Measurements from ENCODE around the gene CAPN12. TPM values are rescaled to one million over a fixed set of nuclear protein-coding genes. Genes with fewer than 3 reads are reported as not detected.

CAPN12 gene
- polyA plus RNA-seq, 1 of the 3 experiments (the other 2 are of a cell fraction), result 3.0 TPM

GRCh38 chr19:38737921-38738737, 6.1 kb downstream of the CAPN12 start:
- H3K27me3 ChIP-seq (ENCODE audit: insufficient read depth), result no peaks in the 10 kb centered on the region
- H3K4me1 ChIP-seq (ENCODE audit: control insufficient read depth in 1 of 2, insufficient read depth in 2 of 2, low read depth in 1 of 2, low read length in 1 of 2), result peaks cover 7 to 12% of the 10 kb centered on the region in 2 experiments; a peak in 3 of 4 replicates
- no peak overlapping the region for H2AFZ ChIP-seq (ENCODE audit: low read depth)
- H3K4me3 ChIP-seq (ENCODE audit: low read depth in 2 of 2, low read length in 1 of 2), result no peak overlapping the region
- no peak overlapping the region for H3K4me2 ChIP-seq
- TF ChIP-seq RFX5 (IDR thresholded peaks at IDR 0.05; ENCODE audit: low read length) (no peak), PBX3 (IDR thresholded peaks at IDR 0.05) (no peak), EP300 (IDR thresholded peaks at IDR 0.05; ENCODE audit: borderline replicate concordance in 1 of 2, low read depth in 1 of 2, low read length in 1 of 2) (no peak), NFIC (IDR thresholded peaks at IDR 0.05; ENCODE audit: borderline replicate concordance) (no peak), TAF1 (IDR thresholded peaks at IDR 0.05; ENCODE audit: borderline replicate concordance, low read depth, low read length) (no peak), RCOR1 (IDR thresholded peaks at IDR 0.05; ENCODE audit: low read length) (no peak)
- H4K20me1 ChIP-seq (ENCODE audit: insufficient read depth), result peaks cover 4% of the 10 kb centered on the region; the same call in 1 of the 2 replicates
- H3K9me2 ChIP-seq, result no peaks in the 10 kb centered on the region
- H3K79me2 ChIP-seq (ENCODE audit: insufficient read depth), result no peaks in the 10 kb centered on the region
- DNase-seq, result no peak
- H3K9ac ChIP-seq, result no peak overlapping the region
- 94% methylated on average over 18 of the region's 21 CpGs for WGBS (ENCODE audit: low lambda C conversion rate)
- ChIA-PET POLR2A (no interaction called here), CTCF (interaction anchor here (0.7 to 1.4 kb wide), 3 partner anchors 129 to 149 kb away, joined by 3 read pairs; no protein-coding TSS in a partner anchor)
- H3K9me3 ChIP-seq, result no peaks in the 10 kb centered on the region
- H3K36me3 ChIP-seq (replicated peaks in 1 of 2; ENCODE audit: control insufficient read depth in 1 of 2, insufficient read depth in 2 of 2, low read length in 1 of 2), result no peaks in the 10 kb centered on the region
- peaks cover 21% of the 10 kb centered on the region for H3F3A ChIP-seq (replicated peaks; ENCODE audit: insufficient read depth)
- no peak overlapping the region for H3K27ac ChIP-seq (ENCODE audit: low read depth in 2 of 2, low read length in 1 of 2)

GRCh38 chr19:38737281-38737865, 6.9 kb downstream of the CAPN12 start:
- Histone ChIP-seq H3K79me2 (ENCODE audit: insufficient read depth) (no peaks in the 10 kb centered on the region), H3K27ac (ENCODE audit: low read depth in 2 of 2, low read length in 1 of 2) (no peak overlapping the region), H3K4me2 (no peak overlapping the region), H4K20me1 (ENCODE audit: insufficient read depth) (peaks cover 4% of the 10 kb centered on the region; the same call in 1 of the 2 replicates), H3K36me3 (replicated peaks in 1 of 2; ENCODE audit: control insufficient read depth in 1 of 2, insufficient read depth in 2 of 2, low read length in 1 of 2) (no peaks in the 10 kb centered on the region), H3K9me2 (no peaks in the 10 kb centered on the region), H3K4me1 (ENCODE audit: control insufficient read depth in 1 of 2, insufficient read depth in 2 of 2, low read depth in 1 of 2, low read length in 1 of 2) (peaks cover 7 to 12% of the 10 kb centered on the region in 2 experiments; a peak in 3 of 4 replicates), H3K9me3 (no peaks in the 10 kb centered on the region), H3K4me3 (ENCODE audit: low read depth in 2 of 2, low read length in 1 of 2) (no peak overlapping the region), H3K9ac (no peak overlapping the region), H2AFZ (ENCODE audit: low read depth) (no peak overlapping the region), H3K27me3 (ENCODE audit: insufficient read depth) (no peaks in the 10 kb centered on the region), H3F3A (replicated peaks; ENCODE audit: insufficient read depth) (peaks cover 29% of the 10 kb centered on the region)
- WGBS (ENCODE audit: low lambda C conversion rate), result 78% methylated on average over 13 of the region's 22 CpGs
- DNase-seq, result no peak
- ChIA-PET CTCF (interaction anchor here (1.0 to 1.4 kb wide), 2 partner anchors 130 to 150 kb away, joined by 3 read pairs; no protein-coding TSS in a partner anchor), POLR2A (interaction anchor here (1.1 kb wide), 1 partner anchor 11 kb away, joined by 3 read pairs; no protein-coding TSS in a partner anchor)
- no peak for TF ChIP-seq RXRA (IDR thresholded peaks at IDR 0.05; ENCODE audit: borderline replicate concordance, low read depth)
- TF ChIP-seq REST (IDR thresholded peaks at IDR 0.05; ENCODE audit: low read depth, low read length), result no peak
- TF ChIP-seq USF2 (IDR thresholded peaks at IDR 0.05; ENCODE audit: borderline replicate concordance, low read depth, low read length), result no peak
- no peak for TF ChIP-seq NFIC (IDR thresholded peaks at IDR 0.05; ENCODE audit: borderline replicate concordance)
- no peak for TF ChIP-seq ELF1 (IDR thresholded peaks at IDR 0.05)
- TF ChIP-seq JUND (IDR thresholded peaks at IDR 0.05), result no peak
